NCI-H2196 (cell line): Measurements from ENCODE around the gene AMIGO3.
"Not testable (repeated sequence)": the region's sequence is repeated elsewhere in the genome, so short reads cannot be mapped to it uniquely, and the experiment has no call there.

Source experiments
- DNase-seq: peaks from one replicate; lab custom pipeline; 2025; ENCODE audit not compliant: unreplicated experiment; lab: John Stamatoyannopoulos, UW

AMIGO3 gene, protein sequence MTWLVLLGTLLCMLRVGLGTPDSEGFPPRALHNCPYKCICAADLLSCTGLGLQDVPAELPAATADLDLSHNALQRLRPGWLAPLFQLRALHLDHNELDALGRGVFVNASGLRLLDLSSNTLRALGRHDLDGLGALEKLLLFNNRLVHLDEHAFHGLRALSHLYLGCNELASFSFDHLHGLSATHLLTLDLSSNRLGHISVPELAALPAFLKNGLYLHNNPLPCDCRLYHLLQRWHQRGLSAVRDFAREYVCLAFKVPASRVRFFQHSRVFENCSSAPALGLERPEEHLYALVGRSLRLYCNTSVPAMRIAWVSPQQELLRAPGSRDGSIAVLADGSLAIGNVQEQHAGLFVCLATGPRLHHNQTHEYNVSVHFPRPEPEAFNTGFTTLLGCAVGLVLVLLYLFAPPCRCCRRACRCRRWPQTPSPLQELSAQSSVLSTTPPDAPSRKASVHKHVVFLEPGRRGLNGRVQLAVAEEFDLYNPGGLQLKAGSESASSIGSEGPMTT

DNA sequence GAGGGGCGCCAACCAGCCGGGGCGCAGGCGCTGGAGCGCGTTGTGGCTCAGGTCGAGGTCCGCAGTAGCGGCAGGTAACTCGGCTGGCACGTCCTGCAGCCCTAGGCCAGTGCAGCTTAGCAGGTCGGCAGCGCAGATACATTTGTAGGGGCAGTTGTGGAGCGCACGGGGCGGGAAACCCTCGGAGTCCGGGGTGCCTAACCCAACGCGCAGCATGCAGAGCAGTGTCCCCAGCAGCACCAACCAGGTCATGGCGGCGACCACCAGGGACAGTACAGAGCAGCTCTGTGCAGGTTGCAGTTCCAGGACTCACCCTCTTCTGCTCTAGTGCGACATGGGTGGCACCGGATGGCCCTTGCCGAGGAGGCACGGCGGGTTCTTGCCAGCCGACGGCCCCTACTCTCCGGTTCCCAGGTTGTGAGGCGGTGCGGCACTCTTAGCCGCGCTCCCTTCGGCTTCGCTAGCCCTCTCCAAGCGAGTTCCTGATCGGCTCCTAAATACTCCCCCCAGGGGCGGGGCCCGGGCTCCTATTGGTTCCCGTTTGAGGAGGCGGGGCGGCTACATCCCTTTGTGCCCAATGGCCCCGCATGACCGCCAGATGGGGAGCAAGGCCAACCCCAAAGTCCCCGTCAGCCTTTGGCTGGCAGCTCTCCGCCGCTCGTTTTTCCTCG lies at the start of gene AMIGO3:
Gene AMIGO3, minus strand, starts transcription at position 471 of the 671 bp plus-strand sequence. Its CDS starts 219 bp downstream, at position 252.
- peak; percentile 86 for DNase-seq

DNA sequence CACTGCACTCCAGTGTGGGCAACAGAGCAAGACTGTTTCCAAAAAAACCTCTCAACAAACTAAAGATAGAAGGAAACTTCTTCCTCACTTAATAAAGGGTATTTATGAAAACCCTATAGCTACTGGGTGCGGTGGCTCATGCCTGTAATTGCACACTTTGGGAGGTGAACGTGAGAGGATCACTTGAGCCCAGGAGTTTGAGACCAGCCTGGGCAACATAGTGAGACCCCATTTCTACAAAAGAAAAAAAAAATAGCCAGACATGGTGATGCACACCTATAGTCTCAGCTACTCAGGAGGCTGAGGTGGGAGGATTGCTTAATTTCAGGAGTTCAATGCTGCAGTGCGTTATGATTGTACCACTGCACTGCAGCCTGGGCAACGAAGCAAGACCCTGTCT lies 44.5 kb upstream of the AMIGO3 start:
- DNase-seq = no peak

DNA sequence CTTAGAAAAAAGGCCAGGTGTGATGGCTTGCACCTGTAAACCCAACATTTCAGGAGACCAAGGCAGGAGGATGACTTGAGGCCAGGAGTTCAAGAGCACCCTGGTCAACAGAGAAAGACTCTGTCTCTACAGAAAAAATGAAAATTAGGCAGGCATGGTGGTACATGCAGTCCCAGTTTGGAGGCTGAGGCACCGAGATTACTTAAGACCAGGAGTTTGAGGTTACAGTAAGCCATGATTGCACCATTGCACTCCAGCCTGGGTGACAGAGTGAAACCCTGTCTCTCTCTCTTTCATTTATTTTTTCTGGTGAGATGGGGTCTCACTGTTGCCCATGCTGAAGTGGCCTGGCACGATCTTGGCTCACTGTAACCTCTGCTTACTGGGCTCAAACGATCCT lies 42.2 kb upstream of the AMIGO3 start:
- no peak for DNase-seq

DNA sequence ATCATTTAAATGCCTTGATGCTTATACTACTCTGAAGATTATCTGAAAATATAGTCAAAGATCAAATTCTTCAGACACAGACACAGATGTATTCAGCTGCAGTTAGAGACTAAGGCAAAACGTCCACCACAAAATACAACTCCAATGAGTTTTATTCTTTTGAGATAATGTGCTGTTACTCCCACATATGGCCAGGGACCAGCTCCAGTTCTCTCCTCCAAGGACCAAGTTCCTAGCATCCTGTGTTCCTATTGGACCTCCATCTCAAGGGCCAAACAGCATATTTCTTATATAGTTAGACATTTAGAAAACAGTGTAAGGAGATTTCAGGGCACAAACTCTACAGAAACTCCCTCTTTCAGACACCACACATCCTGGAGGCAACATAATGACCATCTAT lies 39.7 kb upstream of the AMIGO3 start:
- no peak for DNase-seq

DNA sequence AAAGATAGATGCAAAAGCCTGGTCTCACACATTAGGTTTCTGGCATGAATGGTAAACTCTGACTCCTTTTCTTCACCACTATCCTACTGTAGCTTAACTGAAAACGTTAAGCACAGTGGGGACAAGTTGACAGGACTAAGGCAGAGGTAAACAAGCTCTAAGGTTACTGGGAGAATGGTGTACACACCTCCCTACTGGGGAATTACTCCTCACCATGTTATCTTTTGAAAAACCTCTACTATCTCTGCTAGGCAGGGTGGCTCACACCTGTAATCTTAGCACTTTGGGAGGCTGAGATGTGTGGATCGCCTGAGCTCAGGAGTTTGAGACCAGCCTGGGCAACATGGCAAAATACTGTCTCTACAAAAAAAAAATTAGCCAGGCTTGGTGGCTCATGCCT lies 37.7 kb upstream of the AMIGO3 start:
- DNase-seq = no peak

DNA sequence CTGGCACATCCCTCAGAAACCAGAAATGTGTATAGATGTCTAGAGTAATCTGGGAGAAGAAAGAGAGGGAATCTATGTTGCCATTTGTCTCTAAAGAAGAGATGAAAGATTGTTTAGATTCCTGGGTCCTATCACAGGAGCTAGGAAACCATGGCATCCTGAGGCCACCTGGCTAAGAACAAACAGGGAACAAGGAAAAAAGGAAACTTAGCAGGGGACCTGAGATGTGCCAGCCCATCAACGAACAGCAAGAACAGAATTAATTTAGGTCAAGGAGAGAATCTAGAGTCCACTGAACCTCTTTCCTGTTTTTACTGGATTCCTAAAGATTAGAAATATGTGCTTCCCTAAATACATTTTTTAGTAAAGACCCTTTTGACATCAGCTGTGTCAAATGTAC lies 36.6 kb upstream of the AMIGO3 start:
- DNase-seq = no peak

DNA sequence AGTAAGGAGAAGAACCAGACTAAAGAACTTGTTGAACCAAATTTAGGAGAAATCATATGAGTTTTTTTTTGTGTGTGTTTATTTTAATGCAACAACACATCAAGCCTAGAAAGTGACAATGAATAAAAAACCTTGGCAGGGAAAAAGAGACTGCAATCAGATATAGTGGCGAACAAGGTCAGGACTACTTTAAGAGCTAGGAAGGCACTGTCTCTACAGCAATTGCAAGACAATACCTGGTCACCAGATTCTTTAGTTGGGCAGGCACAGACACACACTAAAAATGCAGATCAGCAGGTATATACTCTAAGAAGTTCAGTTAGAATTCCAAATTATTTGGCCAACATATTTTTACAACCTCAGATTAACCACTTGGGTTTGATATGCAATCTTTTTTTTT lies 35.1 kb upstream of the AMIGO3 start:
- no peak for DNase-seq

DNA sequence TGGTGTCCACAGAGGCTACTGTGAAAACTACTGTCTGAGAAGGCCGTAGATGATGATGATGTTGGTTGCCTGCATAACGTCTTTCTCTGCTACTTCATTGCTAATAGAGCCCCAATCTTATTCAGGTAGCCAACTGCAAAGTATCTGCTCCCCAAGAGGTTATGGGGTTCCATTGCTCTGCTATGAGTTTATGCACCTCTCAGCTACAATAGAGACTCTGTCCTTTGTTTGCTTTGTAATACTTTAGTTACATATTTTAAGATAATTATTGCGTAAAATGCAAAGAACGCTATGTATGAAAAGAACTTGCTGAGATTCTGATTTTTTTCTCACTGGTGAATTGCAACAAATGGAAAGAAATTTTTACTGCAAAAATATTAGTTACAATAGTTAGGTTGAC lies 32.0 kb upstream of the AMIGO3 start:
- no peak for DNase-seq

DNA sequence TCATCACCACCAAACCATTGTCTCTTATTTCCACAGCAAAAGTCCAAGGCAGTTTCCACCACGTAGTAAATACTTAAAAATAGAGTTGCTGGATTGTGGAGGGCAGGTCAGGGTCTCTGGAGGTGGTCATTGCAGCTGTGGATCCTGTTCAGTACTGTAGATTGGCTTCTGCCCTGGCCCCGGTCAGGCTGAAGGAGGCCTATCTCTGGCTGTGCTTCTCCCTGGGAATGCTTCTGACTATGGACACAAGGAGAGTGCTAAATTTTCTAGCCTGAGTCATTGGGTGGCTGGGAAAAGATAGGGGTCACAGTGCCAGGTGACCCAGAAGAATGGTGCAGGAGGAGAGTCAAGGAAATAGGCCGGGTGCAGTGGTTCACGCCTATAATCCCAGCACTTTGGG lies 30.6 kb upstream of the AMIGO3 start:
- no peak for DNase-seq

DNA sequence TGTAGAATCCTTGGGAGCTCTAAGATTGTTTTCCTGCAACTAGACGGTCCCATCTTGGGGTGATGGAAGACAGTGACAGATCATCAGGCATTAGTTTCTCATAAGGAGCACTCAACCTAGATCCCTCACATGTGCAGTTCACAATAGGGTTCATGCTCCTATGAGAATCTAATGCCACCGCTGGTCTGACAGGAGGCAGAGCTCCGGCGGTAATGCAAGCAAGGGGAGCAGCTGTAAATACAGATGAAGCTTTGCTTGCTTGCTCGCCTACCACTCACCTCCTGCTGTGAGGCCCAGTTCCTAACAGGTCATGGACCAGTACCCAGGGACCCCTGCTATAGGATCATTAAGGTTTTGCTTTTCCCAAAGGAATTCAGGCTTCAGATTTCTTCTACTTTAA lies 29.4 kb upstream of the AMIGO3 start:
- DNase-seq = not testable (repeated sequence)

DNA sequence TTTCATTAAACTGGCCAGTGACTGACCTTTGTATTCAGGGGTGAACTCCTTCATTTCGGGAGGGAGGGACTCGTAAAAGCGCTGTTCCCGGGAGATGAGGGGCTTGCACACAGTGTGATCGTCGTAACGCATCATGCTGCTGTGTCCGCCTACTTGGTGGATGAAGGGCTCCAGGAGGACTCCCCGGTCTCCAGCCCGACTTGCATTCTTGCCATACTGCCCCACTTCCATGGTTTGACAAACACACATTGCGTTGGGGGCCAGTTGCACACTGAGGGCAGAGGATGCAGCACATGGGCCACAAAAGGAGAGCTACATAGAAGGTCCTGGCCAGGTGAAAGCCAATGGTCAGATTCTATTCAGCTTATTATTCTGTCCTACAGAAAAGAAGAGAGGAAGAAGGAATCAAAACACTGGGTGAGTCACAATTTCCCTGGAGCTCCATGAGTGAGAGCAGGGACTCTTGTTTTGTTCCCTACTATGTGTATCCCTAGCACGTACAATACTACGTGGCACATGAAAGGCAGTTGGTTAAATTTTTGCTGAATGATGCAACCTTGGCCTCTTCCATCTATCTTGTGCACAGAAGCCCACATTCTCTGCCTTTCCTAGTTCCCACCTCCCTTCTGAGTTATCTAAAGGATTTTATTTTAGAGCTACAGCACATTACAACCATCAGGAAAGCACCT lies 28.5 kb upstream of the AMIGO3 start:
- DNase-seq = no peak

DNA sequence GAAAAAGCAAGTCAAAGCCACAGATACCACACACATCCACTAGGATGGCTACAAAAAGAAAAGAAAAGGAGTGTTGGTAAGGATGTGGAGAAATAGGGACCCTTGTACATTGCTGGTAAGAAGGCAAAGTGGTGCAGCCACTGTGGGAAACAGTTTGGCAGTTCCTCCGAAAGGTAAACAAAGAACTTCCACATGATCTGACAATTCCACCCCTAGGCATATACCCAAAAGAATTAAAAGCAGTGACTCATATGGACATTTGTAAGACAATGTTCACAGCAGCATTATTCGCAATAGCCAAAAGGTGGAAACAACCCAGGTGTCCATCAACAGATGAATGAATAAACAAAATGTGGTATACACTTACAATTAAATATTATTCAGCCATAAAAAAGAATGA lies 26.5 kb upstream of the AMIGO3 start:
- no peak for DNase-seq

DNA sequence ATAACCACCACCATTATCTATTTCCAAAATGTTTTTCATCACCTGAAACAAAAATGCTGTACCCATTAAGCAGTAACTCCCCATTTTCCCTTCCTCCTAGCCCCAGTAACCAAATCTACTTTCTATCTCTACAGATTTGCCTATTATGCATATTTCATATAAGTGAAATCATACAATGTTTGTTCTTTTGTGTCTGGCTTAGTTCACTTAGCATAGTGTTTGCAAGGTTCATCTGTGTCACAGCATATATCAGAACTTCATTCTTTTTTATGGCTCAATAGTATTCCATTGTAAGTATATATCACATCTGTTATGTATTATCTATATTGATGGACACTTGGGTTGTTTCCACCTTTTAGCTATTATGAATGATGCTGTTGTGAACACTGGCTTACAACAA lies 20.9 kb upstream of the AMIGO3 start:
- no peak for DNase-seq

DNA sequence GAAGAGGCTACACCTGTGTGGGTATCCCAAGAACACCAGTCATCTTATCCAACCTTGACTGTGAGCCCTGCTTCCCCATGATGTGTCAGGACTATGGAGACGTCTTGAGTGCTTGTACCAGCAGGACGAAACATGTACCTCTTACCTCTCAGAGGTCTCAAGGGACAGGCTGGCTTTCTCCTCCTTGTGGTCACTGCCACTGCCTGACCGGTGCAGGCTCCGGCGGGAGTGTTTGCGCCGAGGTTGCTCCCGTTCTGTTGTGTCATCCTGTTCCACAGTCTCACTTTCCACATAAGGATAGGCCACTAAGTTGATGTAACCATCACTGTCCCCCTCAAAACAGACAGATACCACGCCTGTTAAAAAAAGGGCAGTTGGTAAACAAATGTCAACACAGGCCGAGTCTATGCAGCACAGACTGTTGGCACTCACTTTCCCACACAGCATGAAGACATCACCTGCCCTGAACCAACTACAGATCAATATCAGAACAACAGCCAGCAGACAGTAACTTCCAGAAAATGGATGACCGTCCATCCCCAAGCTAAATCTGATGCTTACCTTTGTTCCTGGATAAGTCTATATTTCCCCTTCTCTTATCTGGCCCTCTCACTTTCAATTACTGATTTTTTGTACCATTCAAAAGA lies 18.7 kb upstream of the AMIGO3 start:
- no peak for DNase-seq

DNA sequence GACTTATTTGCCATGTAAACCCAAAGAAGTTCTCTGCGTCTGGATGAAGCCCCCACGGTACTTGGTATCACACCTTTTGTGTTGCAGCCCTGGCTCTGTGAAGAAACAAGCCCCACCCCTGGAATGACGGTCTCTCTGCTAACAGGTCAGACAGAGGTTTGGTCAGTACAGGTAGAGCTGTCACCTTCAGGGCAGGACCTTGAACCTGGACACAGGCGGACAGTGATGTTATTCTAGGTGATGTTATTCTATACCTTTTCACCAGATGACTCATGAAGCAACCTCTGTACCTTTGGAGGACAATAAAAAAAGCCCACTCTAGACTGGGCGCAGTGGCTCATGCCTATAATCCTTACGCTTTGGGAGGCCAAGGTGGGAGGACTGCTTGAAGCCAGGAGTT lies 15.3 kb upstream of the AMIGO3 start:
- no peak for DNase-seq

DNA sequence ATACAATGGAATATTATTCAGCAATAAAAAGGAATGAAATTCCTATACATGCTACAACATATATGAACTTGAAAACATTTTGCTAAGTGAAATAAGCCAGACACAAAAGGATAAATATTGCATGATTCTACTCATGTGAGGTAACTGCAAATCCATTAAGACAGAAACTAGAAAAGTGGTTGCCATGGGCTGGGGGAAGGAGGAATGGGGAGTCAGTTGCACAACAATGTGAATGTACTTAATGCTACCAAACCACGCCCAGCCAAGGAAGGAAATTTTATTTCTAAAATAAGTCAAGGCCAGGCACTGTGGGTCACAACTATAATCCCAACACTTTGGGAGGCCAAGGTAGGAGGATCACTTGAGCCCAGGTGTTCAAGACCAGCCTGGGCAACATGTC lies 14.1 kb upstream of the AMIGO3 start:
- DNase-seq = no peak

DNA sequence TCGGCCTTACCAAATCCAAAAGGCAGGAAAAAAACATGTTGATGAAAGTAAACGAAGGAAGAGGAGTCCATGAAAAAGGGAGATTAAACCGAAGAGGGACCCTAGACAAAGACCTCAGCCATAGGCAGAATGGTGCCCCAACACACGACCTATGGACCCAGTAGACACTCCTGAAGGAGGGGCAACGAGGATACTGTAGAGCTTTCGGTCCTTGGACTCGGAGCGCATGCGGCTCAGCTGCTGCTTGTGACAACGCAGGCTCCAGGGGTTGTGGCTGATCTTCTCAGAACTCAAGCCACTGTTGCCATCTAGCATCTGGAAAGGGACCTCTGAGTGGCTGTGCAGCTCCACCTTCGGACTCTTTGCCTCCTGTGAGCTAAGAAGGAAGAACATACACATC lies 13.1 kb upstream of the AMIGO3 start:
- DNase-seq = no peak

DNA sequence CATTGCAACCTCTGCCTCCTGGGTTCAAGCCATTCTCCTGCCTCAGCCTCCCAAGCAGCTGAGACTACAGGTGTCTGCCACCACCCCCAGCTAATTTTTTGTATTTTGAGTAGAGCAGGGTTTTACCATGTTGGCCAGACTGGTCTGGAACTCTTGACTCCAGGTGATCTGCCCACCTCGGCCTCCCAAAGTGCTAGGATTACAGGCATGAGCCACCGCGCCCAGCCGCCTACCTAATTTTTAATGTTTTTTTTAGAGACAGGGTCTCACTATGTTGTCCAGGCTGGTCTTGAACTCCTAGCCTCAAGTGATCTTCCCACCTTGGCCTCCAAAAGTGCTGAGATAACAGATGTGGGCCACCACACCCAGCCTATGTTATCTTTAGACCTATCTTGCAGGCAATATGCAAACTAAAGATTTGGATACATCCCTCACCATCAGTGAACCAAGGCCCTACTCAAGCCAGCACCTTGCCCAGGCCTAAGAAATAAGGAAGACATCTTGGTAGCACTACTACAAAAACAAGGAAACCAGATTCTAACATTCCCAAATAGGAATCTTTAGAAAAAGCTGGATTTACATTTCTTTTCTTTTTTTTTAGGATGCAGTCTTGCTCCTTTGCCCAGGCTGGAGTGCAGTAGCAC lies 10.6 kb upstream of the AMIGO3 start:
- no peak for DNase-seq

DNA sequence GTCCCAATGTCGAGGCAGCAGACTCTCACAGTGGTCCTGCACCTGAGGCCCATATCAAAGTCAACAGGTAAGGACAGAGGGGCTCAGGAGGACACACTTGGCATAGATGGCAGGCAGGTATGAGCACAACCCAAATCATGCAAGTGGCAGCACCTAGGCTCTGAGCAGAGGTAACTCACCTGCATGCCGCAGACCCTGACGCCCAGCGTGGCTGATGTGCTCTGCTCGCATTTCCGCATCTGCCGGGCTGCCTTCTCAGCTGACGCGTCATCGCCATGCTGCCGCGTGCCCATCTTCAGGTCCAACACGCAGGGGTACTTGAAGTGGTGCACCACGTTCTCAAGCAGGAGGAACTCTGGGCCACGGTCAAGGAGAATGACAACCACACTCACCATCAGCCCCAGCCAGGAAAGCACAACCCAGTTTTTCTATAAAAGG lies 8.5 kb upstream of the AMIGO3 start:
- no peak for DNase-seq

DNA sequence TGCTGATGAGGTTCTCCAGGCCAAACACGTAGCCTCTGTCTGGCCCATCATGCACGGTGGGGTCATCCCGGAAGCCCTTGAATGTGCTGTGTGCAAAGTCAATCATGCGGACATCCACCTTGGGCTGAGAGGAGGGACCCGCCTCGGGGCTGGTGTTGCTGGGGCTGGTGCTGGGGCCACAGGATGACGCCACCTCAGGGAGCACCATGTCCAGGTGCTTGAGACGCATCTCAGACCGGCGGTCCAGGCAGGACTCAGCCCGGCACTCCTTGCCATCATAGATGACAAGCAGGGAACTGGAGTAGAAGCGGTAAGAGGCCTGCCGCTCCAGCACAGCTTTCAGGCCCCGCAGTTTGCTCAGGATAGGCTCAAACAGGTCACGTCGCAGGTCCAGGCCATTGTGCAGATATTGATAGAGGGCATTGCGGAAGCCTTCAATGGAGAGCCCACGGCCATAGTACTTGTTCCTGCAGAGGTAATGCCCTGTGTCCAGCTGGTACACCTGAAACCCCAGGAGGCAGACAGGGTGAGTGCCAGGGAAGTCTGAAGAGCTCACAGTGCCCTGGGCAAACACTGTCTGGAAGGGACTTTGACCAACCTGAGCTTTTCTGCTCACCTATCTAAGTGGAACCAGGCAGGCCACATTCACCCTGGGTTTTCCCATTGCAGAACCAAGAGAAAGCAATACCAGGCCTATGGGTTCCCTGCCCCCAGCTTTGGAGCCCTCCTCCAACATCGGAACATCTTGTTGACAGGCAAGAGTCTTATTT lies 7.9 kb upstream of the AMIGO3 start:
- no peak for DNase-seq
